ENCODE results near the gene RFC2.

The RFC2 gene

GRCh38 chr7:74254129-74254857 is at the start of gene RFC2:
TSS of gene RFC2 (minus strand) at chr7:74254399. CDS start at chr7:74254383, 16 bp downstream.
- peak; percentile 97 for DNase-seq (ENCODE audit: low read depth)

DNA sequence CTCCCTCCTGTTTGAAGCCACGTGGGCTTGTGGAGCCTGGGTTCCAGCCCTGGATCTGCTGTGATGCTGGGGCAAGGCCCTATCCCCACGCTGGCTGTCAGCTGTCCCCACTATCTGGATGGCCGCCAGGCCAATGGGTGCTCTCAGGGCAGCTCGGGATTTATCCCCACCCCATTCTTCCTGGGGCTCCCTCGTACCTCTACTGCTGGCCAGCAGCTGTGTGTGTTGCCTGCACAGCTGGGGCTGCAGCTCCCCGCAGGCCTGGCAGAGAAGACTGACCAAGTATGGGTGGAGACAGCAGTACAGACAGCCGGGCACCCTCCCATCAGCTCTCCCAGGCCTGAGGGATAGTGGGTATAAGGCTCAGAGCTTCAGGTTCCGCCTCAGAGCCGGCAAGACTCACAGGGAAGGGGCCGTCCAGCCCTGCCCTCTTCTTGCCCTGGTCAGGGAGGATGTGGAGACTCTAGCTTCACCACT is 48.6 kb upstream of the RFC2 start:
- no peak for DNase-seq (ENCODE audit: low read depth)

DNA sequence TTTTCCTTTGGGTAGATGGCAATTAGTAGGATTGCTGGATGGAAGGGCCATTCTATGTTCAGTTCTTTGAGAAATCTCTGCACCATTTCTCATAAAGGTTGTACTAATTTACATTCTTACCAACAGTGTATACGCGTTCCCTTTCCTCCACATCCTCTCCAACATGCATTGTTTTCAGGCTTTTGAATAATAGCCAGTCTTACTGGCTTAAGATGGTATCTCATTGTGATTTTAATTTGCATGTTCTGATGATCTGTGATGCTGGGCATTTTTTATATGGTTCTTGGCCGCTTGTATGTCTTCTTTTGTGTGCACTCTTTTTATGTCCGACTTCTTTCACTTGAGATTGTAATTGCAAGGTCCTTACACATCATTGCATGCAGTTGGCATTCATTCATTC is 46.7 kb upstream of the RFC2 start:
- no peak for DNase-seq (ENCODE audit: low read depth)

- no peak for DNase-seq (ENCODE audit: low read depth)
Measured at GRCh38 chr7:74299401-74299800, 45.2 kb upstream of the RFC2 start.

GRCh38 chr7:74297516-74298233 is 43.5 kb upstream of the RFC2 start:
- DNase-seq (ENCODE audit: low read depth): no peak

- no peak for DNase-seq (ENCODE audit: low read depth)
Measured at GRCh38 chr7:74294191-74294998, 40.2 kb upstream of the RFC2 start.

- no peak for DNase-seq (ENCODE audit: low read depth)
Measured at GRCh38 chr7:74293577-74293908, 39.3 kb upstream of the RFC2 start.

DNA sequence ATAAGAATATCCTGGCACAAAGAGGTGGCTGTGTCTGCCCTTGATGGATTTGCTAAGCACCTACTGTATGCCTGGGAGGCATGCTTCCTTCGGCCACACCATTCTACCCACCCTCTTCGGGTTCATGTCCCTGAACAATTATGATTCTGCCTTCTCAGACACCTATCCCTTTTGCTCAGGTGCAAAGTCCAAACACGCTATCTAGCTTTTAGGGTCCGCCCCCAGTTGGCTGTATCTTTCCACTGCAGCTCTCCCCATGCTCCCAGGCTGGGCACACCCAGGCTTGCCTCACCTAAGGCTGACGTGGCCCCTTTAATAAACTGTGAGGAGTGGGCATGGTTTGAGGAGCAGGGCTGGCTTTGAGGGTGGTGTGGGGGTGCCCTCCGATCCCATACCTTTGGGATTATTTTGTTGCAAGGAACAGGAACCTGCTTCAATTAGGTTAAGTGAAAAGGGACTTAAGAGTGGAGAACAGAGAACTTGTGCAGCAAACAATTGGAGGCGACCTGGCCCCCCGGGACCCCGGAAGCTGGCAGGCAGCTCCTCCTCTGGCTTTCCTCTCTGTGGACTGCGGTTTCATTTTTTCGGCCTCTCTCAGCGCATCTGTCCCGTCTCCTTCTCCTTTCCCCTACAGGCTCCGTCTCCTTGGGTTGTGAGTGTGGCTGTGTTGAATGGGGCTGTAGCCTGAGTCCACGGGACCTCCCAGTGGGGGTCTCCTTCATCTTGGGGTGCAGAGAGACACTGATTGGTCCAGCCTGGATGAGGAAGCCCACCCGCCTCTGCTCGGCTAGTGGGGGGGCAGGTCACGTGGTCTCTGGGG is 38.8 kb upstream of the RFC2 start:
- no peak for DNase-seq (ENCODE audit: low read depth)

DNA sequence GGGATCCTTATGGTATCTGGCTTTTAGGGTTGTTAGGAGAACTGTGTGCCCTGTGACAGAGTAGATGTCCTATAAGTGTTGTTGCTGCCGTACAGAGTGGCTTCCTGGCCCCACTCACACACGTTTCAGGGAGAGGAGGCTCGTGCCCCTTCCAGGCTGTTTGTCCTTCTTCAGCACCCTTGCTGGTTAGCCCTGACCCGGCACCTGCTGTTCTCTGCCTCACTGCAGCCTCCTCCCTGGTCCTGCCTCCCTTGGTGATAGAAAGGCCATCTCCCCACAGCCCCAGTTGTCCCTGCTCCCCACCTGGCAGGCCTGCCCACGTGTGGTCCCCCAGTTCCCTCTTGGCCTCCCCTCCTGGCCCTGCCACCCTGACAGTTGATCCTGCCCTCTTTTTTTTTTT is 37.3 kb upstream of the RFC2 start:
- no peak for DNase-seq (ENCODE audit: low read depth)

- DNase-seq (ENCODE audit: low read depth): no peak
Measured at GRCh38 chr7:74290981-74291441, 36.8 kb upstream of the RFC2 start.

GRCh38 chr7:74290553-74290950 is 36.4 kb upstream of the RFC2 start:
- no peak for DNase-seq (ENCODE audit: low read depth)

DNA sequence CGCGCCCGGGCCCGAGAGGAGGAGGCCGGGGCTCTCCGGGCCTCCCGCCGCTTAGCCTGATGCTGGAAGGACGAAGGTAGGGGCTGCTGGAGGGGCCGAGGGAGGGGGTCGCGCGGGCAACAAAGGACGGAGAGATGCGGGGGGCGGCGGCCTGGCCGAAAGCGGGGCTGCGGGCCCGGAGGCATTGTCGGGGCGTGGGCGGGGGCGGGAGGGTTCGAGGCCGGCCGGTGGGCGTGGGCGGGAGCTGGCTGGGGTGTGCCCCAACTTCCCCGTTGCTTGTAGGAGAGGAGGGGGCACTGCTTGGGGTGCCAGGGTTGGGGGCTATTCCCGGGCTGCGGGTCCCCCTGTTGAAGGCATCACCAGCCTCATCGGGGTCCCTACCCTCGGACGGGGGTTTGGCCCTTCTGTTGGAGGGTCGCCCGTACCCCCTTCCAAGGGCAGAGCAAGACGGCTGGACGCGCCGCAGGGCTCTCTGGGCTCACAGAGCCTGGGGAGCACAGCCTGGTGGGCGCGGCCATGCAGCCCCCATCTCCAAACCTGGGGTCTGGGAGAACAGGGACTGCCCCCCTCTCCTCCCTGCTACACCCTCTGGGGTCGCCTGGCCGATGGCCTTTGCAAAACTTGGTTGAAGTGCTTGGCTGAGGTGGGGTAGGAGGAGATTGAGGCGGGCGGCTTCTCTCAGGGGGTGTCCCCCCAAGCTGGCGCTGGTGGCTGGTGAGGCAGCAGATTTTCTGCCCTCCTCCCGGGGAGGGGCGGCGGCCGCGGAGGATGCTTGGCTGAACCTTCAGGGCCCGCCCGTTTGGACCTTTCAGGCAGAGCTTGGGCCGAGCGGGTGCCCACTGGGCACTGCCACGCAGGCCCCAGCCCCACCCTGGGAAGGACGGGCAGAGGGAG is 35.7 kb upstream of the RFC2 start:
- no peak for DNase-seq (ENCODE audit: low read depth)

DNA sequence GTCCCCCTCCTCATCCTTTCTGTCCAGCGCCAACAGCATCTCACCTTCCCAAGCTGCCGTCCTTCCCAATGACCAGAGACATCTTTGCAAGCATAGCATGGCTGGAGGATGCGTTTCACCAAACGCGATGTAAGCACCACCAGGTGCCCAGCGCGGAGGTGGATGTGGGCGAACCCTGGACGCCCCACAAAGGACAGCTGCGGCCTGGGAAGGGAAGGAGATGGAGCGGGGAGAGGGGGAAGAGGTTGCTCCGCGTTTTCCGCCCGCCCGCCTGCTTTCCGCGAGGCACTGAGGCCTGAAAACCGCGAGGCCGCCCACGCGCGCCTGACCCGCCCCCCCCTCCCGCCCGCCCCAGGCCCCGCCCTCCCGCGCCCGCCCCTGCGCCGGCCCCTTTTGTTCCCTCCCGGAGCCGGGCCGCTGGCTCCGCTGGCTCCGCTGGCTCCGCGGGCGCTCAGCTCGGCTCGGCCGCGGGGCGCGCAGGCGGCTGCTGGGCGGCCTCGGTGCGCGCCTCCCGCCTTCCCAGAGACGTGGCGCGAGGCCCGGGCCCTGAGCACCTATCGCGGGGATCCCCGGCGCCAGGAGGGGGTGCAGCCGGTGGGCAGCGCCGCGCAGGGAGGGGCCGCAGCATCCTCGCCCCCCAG is 34.9 kb upstream of the RFC2 start, which contains the start of gene CLIP2:
Gene CLIP2, plus strand, starts transcription at position 390 of the 641 bp plus-strand sequence. CDS start 28,140 bp downstream, outside the sequence.
- DNase-seq (ENCODE audit: low read depth): peak; percentile 71

DNA sequence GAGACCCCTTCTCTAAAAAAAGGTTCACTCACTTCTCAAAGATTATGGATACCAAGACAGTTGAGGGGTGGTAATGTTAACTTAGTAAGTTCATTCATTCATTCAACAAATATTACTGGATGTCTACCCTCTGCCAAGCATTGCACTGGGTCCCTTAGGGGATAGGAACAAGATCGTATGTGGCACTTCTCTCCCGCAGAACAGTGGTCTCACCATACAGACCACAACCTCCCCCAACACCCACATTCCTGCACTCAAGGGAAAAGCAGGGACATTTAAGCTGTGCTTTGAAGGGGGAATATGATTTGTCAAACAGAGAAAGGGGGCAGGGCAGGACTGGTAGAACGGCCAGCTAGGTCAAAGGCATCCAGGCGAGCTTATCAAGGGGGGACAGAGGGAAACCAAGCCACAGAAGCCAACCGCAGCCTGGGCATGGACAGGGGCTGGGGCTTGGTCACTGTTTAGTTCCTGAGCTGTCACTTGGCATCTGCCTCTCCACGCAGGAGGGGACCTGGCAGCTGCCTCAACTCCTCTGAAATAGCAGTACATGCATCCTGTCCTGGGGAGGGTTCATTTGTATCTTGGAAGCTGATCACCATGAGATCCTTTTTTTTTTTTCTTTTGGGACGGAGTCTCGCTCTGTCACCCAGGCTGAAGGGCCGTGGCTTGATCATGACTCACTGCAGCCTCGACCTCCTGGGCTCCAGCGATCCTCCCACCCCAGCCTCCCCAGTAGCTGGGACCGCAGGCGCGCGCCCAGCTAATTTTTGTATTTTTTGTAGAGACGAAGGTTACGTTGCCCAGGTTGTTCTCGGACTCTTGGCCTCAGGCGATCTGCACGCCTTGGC is 34.1 kb upstream of the RFC2 start:
- DNase-seq (ENCODE audit: low read depth): no peak

- no peak for DNase-seq (ENCODE audit: low read depth)
Measured at GRCh38 chr7:74287303-74288033, 33.3 kb upstream of the RFC2 start.

- no peak for DNase-seq (ENCODE audit: low read depth)
Measured at GRCh38 chr7:74286131-74286530, 31.9 kb upstream of the RFC2 start.

DNA sequence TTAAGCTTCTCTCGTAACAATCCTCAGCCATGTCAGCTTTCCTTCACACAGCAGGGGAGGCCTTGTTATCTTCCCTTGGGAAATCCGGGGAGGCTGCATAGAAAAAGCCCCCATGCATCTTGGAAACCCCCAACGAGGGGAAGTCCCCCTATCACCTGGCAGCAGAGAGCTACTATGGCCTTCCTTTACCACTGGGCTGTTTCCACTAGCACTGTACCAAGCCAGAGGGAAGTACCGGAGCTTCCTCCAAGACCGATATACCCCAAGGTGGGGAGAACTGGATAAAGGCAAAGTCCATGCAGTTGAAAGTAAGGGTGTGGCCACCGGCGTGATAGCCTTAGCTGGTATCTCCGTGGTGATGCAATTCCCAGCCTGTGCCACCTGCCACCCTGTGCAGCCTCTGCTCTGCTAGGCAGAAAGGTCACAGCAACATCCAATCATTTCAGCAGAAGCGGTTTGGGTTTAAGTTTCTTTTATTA is 30.6 kb upstream of the RFC2 start:
- DNase-seq (ENCODE audit: low read depth): no peak

- DNase-seq (ENCODE audit: low read depth): no peak
Measured at GRCh38 chr7:74283858-74284447, 29.8 kb upstream of the RFC2 start.
